ENCODE results near the gene ELL2. TPM values are rescaled to one million over a fixed set of nuclear protein-coding genes. Genes with fewer than 3 reads are reported as not detected.

ELL2 gene
- total and polyA plus RNA-seq, 2 of the 13 experiments (the other 11 are each of a cell fraction or from before 2014, with no cell fraction given), result 78.9 to 97.1 TPM

DNA sequence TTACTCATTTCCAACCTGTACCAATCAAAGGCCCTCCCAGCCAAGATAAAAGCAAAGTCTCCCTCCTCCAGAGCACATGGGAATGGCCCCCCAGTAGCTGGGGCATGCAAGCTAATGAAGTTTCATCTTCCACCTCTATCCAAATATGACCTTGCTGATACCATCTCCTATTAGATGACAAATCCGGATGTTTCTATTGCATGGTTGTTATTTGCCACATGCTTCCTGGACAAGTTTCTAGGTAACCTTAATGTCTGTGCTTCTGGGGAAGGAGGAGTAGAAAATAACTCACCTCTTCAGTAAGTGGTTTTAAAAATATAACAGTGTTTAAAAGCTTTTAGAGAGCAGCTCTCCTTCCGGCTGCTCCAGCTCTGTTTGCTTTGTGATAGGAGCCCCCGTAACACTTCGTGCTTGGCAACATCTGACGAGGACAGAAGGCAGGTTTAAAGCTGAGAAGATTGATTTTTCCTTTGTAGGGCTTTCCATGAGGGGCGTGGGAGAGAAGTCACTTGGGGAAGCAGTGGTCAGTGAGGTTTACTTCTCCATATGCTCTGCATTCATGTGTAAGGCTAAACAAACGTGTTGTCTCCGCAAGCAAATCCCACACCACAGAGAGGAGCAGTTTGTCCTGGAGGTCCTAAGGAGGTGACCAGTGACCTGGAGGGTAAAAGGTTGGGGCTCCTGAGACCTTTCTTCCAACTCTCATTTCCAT, 98.8 kb downstream of the ELL2 start (continued):
- TF ChIP-seq, protein P1, sequence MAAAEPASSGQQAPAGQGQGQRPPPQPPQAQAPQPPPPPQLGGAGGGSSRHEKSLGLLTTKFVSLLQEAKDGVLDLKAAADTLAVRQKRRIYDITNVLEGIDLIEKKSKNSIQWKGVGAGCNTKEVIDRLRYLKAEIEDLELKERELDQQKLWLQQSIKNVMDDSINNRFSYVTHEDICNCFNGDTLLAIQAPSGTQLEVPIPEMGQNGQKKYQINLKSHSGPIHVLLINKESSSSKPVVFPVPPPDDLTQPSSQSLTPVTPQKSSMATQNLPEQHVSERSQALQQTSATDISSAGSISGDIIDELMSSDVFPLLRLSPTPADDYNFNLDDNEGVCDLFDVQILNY (CRISPR knock-in tag; conservative IDR thresholded peaks at IDR 0.05), result no peak
- TF ChIP-seq REPIN1 (CRISPR knock-in tag; IDR thresholded peaks at IDR 0.05; ENCODE audit: borderline replicate concordance, low read depth) (peak; percentile 26; the same call in 1 of the 2 replicates), ZNF564 (CRISPR knock-in tag; IDR thresholded peaks at IDR 0.05) (peak; percentile 69; the same call in 1 of the 2 replicates), DR1 (CRISPR knock-in tag; IDR thresholded peaks at IDR 0.05) (no peak), HOXA9 (CRISPR knock-in tag; IDR thresholded peaks at IDR 0.05; ENCODE audit: borderline replicate concordance) (no peak), NCOA5 (CRISPR knock-in tag; IDR thresholded peaks at IDR 0.05) (no peak), ZNF670 (CRISPR knock-in tag; IDR thresholded peaks at IDR 0.05; ENCODE audit: borderline replicate concordance) (no peak), TP53 (CRISPR knock-in tag; conservative IDR thresholded peaks at IDR 0.05) (no peak; the same call in 1 of the 2 replicates), HOXA5 (CRISPR knock-in tag; IDR thresholded peaks at IDR 0.05) (no peak), MTF2 (CRISPR knock-in tag; IDR thresholded peaks at IDR 0.05; ENCODE audit: borderline replicate concordance) (no peak), POLR2A (IDR thresholded peaks at IDR 0.05; ENCODE audit: insufficient read depth in 1 of 2, low read depth in 2 of 2, low read length in 2 of 2) (peak in 1 of 2 experiments; percentile 63; a peak in 2 of 4 replicates), SIN3B (IDR thresholded peaks at IDR 0.05; ENCODE audit: low read length) (no peak)
- TF ChIP-seq, protein P2, sequence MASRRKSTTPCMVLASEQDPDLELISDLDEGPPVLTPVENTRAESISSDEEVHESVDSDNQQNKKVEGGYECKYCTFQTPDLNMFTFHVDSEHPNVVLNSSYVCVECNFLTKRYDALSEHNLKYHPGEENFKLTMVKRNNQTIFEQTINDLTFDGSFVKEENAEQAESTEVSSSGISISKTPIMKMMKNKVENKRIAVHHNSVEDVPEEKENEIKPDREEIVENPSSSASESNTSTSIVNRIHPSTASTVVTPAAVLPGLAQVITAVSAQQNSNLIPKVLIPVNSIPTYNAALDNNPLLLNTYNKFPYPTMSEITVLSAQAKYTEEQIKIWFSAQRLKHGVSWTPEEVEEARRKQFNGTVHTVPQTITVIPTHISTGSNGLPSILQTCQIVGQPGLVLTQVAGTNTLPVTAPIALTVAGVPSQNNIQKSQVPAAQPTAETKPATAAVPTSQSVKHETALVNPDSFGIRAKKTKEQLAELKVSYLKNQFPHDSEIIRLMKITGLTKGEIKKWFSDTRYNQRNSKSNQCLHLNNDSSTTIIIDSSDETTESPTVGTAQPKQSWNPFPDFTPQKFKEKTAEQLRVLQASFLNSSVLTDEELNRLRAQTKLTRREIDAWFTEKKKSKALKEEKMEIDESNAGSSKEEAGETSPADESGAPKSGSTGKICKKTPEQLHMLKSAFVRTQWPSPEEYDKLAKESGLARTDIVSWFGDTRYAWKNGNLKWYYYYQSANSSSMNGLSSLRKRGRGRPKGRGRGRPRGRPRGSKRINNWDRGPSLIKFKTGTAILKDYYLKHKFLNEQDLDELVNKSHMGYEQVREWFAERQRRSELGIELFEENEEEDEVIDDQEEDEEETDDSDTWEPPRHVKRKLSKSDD (CRISPR knock-in tag; IDR thresholded peaks at IDR 0.05; ENCODE audit: low read depth), result no peak
- TF ChIP-seq, protein P3, sequence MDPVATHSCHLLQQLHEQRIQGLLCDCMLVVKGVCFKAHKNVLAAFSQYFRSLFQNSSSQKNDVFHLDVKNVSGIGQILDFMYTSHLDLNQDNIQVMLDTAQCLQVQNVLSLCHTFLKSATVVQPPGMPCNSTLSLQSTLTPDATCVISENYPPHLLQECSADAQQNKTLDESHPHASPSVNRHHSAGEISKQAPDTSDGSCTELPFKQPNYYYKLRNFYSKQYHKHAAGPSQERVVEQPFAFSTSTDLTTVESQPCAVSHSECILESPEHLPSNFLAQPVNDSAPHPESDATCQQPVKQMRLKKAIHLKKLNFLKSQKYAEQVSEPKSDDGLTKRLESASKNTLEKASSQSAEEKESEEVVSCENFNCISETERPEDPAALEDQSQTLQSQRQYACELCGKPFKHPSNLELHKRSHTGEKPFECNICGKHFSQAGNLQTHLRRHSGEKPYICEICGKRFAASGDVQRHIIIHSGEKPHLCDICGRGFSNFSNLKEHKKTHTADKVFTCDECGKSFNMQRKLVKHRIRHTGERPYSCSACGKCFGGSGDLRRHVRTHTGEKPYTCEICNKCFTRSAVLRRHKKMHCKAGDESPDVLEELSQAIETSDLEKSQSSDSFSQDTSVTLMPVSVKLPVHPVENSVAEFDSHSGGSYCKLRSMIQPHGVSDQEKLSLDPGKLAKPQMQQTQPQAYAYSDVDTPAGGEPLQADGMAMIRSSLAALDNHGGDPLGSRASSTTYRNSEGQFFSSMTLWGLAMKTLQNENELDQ (CRISPR knock-in tag; IDR thresholded peaks at IDR 0.05; ENCODE audit: borderline replicate concordance), result no peak
- TF ChIP-seq, protein P4, sequence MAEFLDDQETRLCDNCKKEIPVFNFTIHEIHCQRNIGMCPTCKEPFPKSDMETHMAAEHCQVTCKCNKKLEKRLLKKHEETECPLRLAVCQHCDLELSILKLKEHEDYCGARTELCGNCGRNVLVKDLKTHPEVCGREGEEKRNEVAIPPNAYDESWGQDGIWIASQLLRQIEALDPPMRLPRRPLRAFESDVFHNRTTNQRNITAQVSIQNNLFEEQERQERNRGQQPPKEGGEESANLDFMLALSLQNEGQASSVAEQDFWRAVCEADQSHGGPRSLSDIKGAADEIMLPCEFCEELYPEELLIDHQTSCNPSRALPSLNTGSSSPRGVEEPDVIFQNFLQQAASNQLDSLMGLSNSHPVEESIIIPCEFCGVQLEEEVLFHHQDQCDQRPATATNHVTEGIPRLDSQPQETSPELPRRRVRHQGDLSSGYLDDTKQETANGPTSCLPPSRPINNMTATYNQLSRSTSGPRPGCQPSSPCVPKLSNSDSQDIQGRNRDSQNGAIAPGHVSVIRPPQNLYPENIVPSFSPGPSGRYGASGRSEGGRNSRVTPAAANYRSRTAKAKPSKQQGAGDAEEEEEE (CRISPR knock-in tag; IDR thresholded peaks at IDR 0.05; ENCODE audit: borderline replicate concordance), result no peak
- TF ChIP-seq, protein P5, sequence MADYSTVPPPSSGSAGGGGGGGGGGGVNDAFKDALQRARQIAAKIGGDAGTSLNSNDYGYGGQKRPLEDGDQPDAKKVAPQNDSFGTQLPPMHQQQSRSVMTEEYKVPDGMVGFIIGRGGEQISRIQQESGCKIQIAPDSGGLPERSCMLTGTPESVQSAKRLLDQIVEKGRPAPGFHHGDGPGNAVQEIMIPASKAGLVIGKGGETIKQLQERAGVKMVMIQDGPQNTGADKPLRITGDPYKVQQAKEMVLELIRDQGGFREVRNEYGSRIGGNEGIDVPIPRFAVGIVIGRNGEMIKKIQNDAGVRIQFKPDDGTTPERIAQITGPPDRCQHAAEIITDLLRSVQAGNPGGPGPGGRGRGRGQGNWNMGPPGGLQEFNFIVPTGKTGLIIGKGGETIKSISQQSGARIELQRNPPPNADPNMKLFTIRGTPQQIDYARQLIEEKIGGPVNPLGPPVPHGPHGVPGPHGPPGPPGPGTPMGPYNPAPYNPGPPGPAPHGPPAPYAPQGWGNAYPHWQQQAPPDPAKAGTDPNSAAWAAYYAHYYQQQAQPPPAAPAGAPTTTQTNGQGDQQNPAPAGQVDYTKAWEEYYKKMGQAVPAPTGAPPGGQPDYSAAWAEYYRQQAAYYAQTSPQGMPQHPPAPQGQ (CRISPR knock-in tag; IDR thresholded peaks at IDR 0.05; ENCODE audit: borderline replicate concordance), result no peak

All from HepG2 (cell line).